ENCODE measurements around the gene PGS1.
"Not testable (repeated sequence)": the region's sequence is repeated elsewhere in the genome, so short reads cannot be mapped to it uniquely, and the experiment has no call there.

PGS1 gene, protein sequence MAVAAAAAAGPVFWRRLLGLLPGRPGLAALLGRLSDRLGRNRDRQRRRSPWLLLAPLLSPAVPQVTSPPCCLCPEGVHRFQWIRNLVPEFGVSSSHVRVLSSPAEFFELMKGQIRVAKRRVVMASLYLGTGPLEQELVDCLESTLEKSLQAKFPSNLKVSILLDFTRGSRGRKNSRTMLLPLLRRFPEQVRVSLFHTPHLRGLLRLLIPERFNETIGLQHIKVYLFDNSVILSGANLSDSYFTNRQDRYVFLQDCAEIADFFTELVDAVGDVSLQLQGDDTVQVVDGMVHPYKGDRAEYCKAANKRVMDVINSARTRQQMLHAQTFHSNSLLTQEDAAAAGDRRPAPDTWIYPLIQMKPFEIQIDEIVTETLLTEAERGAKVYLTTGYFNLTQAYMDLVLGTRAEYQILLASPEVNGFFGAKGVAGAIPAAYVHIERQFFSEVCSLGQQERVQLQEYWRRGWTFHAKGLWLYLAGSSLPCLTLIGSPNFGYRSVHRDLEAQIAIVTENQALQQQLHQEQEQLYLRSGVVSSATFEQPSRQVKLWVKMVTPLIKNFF

DNA sequence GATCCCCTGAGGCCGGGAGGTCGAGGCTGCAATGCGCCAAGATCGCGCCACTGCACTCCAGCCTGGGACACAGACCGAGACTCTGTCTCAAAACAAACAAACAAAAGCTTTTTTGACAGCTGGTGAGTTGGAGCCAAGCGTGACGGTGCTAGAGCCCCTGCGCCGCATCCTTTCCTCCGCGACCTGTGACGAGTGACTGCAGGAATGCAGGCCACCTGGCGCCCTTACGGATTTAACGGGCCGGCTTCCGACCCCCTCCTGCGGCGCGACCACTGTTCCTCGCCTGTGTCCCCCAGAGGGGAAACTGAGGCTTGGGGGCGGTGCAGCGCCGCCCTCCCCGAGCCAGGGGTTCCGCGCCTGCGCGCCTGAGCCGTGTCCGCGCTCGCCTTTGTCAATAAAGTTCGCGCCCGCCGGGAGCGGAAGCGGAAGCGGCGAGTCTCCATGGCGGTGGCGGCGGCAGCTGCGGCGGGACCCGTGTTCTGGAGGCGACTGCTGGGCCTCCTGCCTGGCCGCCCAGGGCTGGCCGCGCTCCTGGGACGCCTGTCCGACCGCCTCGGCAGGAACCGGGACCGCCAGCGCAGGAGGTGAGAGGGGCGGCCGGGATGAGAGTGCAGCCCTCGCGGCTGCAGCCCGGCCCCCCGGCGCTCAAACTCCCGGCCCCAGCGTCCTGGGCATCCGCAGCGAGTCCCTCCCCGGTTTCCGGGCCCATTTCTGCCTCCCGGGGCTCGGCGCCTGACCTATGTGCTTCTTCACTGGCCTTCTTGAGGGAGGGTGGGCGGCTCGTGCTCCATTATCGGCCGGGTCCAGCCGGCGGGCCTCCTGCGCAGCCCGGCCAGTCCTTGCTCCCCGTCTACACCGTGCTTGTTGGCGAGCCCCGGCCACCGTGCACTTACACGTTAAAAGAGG is at the start of gene PGS1:
Gene PGS1, plus strand, starts transcription at position 425 of the 906 bp plus-strand sequence. Its CDS starts 17 bp downstream, at position 442.
- Histone ChIP-seq H3K36me3 (peaks cover 0 to 30% (median 12%) of the 10 kb centered on the region in 11 experiments; a peak in 14 of 22 replicates), H3K9ac (peak within 1 kb of the TSS; percentile 88 to 98 (median 97)), H3K27me3 (no peaks in the 10 kb centered on the region), H3K27ac (peak within 1 kb of the TSS; percentile 87 to 98 (median 95)), H4K20me1 (peaks cover 0 to 30% (median 0%) of the 10 kb centered on the region in 11 experiments; a peak in 6 of 22 replicates), H3K4me3 (peak within 1 kb of the TSS; percentile 86 to 99 (median 96)), H3K9me3 (replicated peaks in 1 of 11) (no peaks in the 10 kb centered on the region), H3K4me2 (peak within 1 kb of the TSS; percentile 86 to 99 (median 95)), H3K4me1 (peaks cover 81 to 92% (median 89%) of the 10 kb centered on the region in 10 experiments)
- no peak for TF ChIP-seq Cebpa-rat (IDR thresholded peaks at IDR 0.05)

DNA sequence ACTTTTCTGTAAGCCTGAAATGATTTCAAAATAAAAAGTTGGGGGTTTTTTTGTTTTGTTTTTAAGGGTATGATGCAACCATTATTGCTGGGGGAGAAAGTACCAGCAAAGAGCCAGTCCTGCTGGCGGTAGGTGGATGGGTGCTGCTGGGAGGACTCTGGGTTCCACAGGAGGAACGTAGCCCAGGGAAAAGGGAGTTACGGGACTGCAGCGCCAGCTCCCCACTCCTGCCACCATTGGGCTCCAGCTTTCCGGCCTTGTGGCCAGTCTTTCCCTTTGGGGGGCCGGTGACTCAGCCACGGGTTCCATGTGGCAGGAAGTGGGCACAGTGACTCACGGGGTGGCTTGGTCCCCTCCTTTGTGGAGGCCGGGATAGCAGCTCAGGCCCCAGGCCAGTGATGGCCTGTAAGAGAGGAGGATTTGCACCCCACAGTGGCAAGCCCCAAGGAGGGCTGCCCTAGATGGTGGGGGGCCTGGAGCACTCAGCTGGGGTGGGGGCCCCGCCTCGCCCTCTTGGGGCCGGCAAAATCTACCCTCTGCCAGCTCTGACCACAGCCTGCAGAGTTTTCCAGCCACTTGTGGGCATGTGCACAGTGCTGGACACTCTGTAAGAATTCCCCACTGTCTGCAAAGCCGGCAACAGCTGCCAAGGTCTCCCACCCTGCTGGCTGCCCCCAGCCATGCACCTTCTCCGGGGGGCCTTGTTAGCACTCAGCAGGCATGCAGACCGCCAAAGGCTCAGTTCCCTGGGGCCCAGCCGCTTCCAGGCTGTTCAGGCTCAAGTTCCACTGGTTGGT is 49.0 kb upstream of the PGS1 start:
- Histone ChIP-seq H3K4me1 (peaks cover 40 to 96% (median 73%) of the 10 kb centered on the region in 10 experiments), H4K20me1 (no peaks in the 10 kb centered on the region), H3K4me3 (no peak overlapping the region; a peak in 1 of 20 replicates), H3K36me3 (no peaks in the 10 kb centered on the region), H3K9me3 (replicated peaks in 1 of 11) (no peaks in the 10 kb centered on the region), H3K9ac (peak overlapping the region in 10 of 11 experiments; percentile 7 to 66 (median 44); a peak in 14 of 22 replicates), H3K4me2 (peak overlapping the region; percentile 67 to 96 (median 84)), H3K27me3 (no peaks in the 10 kb centered on the region), H3K27ac (peak overlapping the region in 9 of 11 experiments; percentile 32 to 78 (median 59); a peak in 17 of 22 replicates)
- peak in 6 of 11 experiments; percentile 16 to 46 (median 30); a peak in 5 of 22 replicates for TF ChIP-seq Cebpa-rat (IDR thresholded peaks at IDR 0.05)

DNA sequence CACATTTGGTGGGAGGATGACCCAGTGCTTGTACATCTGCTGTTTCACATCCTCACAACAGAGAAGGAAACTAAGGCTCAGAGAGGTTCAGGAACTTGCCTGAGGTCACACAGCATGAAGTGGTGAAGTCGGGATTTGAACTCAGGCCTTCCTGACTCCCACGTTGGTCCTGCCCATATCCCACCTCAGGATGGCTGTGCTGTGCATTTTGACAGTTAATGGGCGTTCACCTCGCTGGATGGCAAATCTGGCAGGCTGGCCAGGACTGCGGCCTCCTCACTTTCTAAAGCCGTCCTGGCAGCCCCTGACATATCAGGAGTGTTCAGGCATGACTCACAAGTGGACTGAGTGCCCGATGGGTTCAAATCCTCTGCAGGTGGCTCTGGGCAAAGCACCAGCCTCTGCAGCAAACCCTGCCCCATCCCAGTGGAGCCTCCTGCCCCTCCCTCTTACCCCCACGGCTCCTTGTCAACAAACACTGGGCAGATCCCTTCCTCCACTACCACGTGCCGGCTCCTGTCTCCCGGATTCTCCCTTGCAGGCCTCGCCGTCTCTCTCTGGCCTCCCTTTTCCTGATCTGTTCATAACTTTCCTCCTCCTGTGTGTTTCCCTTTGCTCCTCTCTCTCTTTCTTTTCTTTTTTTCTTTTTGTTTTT is 47.8 kb upstream of the PGS1 start:
- Histone ChIP-seq H3K9ac (peak overlapping the region in 2 of 11 experiments; percentile 22 to 26; a peak in 2 of 22 replicates), H3K36me3 (no peaks in the 10 kb centered on the region), H4K20me1 (no peaks in the 10 kb centered on the region), H3K27me3 (no peaks in the 10 kb centered on the region), H3K4me2 (peak overlapping the region; percentile 32 to 96 (median 83); a peak in 14 of 22 replicates), H3K27ac (peak overlapping the region in 3 of 11 experiments; percentile 8 to 74 (median 36); a peak in 4 of 22 replicates), H3K4me1 (peaks cover 28 to 96% (median 68%) of the 10 kb centered on the region in 10 experiments), H3K9me3 (replicated peaks in 1 of 11) (no peaks in the 10 kb centered on the region), H3K4me3 (no peak overlapping the region)
- TF ChIP-seq Cebpa-rat (IDR thresholded peaks at IDR 0.05) = no peak

DNA sequence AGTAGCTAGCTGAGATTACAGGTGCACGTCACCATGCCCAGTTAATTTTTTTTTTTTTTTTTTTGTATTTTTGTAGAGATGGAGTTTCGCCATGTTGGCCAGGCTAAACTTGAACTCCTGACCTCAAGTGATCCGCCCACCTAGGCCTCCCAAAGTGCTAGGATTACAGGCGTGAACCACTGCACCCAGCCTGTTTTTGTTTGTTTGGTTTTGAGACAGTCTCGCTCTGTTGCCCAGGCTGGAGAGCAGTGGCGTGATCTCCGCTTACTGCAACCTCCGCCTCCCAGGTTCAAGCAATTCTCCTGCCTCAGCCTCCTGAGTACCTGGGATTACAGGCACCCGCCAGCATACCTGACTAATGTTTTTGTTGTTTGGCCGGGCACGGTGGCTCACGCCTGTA is 47.1 kb upstream of the PGS1 start:
- H3K27me3 ChIP-seq; H3K9me3 ChIP-seq (replicated peaks in 1 of 11); H3K4me3 ChIP-seq; H4K20me1 ChIP-seq; H3K36me3 ChIP-seq: not testable (repeated sequence)
- H3K9ac ChIP-seq = 0 out of 22 replicates have a peak overlapping the region, but pooled peaks of 1 of the 11 experiments have one; percentile 22
- peak overlapping the region in 3 of 11 experiments; percentile 8 to 74 (median 36); a peak in 3 of 22 replicates for H3K27ac ChIP-seq
- peak overlapping the region in 9 of 11 experiments; percentile 0 to 96 (median 84); a peak in 12 of 22 replicates for H3K4me2 ChIP-seq
- peaks cover 24 to 96% (median 63%) of the 10 kb centered on the region in 10 experiments for H3K4me1 ChIP-seq

DNA sequence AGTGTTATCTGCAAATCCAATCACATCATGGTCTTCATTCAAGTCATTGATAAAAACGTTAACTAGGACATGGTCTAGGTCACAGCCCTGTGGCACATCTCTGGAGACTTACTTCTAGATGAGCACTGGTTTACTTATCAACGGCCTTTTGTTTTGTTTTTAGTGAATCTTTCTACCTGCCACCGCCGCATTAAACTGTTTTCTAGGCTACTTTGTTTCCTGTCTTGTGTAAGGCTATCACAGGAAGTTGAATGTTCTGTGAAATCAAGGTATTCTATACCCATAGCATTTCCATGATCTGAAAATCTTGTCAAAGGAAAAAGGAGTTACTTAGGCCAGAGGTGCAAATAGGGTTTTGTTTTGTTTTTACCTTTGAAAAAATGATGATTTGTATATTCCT is 45.5 kb upstream of the PGS1 start:
- Histone ChIP-seq H3K36me3 (no peaks in the 10 kb centered on the region), H3K9ac (no peak overlapping the region), H3K4me3 (no peak overlapping the region), H3K4me2 (peak overlapping the region in 7 of 11 experiments; percentile 24 to 96 (median 52); a peak in 12 of 22 replicates), H3K4me1 (peaks cover 34 to 100% (median 78%) of the 10 kb centered on the region in 10 experiments), H4K20me1 (no peaks in the 10 kb centered on the region), H3K27ac (peak overlapping the region in 1 of 11 experiments; percentile 74; a peak in 3 of 22 replicates), H3K9me3 (replicated peaks in 1 of 11) (no peaks in the 10 kb centered on the region), H3K27me3 (no peaks in the 10 kb centered on the region)
- TF ChIP-seq Cebpa-rat (IDR thresholded peaks at IDR 0.05) = no peak

DNA sequence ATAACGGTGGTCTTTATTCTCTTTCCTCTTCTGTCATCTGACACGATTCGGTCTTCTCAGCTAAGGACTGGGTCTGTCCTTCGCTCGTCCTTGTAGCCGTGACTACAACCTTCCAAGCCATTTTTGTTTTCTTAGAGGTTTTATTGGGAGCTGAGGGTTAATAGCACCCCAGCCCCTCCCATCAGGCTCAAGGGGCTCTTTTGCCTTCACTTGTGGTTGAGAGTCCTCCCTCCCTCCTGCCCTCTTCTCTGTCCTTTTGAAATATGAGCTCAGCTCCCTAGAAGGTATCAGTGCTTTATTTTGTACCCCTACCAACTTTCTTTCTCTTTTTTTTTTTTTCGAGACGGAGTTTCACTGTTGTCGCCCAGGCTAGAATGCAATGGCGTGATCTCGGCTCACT is 43.2 kb upstream of the PGS1 start:
- Histone ChIP-seq H3K36me3 (no peaks in the 10 kb centered on the region), H3K4me3 (no peak overlapping the region), H3K27me3 (peaks cover 0 to 8% (median 5%) of the 10 kb centered on the region in 11 experiments; a peak in 15 of 22 replicates), H4K20me1 (no peaks in the 10 kb centered on the region), H3K27ac (peak overlapping the region in 4 of 11 experiments; percentile 4 to 89 (median 30); a peak in 6 of 22 replicates), H3K4me2 (peak overlapping the region in 5 of 11 experiments; percentile 2 to 96 (median 64); a peak in 7 of 22 replicates), H3K9ac (peak overlapping the region in 2 of 11 experiments; percentile 9 to 20; a peak in 3 of 22 replicates), H3K4me1 (peaks cover 30 to 100% (median 72%) of the 10 kb centered on the region in 10 experiments), H3K9me3 (replicated peaks in 1 of 11) (no peaks in the 10 kb centered on the region)
- TF ChIP-seq Cebpa-rat (IDR thresholded peaks at IDR 0.05) = no peak

Data from BLaER1 treated with 17β-estradiol and CSF1 and Interleukin-3, amounts not matched to agents 10 nM and 100 nM (cell line).